Left ventricle myocardium inferior (tissue), 1 donor: ENCODE measurements around the gene CALU. TPM values are rescaled to one million over a fixed set of nuclear protein-coding genes. Genes with fewer than 3 reads are reported as not detected.

ENCODE experiments used
- DNase-seq: peaks from one replicate; pipeline ENCODE4 v3.0.0-alpha.2; 2020
- H3K27ac ChIP-seq: fragments of 200-600 bp; replicated peaks from 2 replicates; pipeline ENCODE4 v1.8.0; 2021
- H3K27me3 ChIP-seq: fragments of 200-600 bp; 2 replicates; pipeline ENCODE4 v1.8.0; 2021; ENCODE audit warnings: low read depth
- H3K36me3 ChIP-seq: fragments of 200-600 bp; 2 replicates; pipeline ENCODE4 v1.8.0; 2021
- H3K4me1 ChIP-seq: fragments of 200-600 bp; 2 replicates; pipeline ENCODE4 v1.8.0; 2021
- H3K4me3 ChIP-seq: fragments of 200-600 bp; 2 replicates; pipeline ENCODE4 v1.8.0; 2021; ENCODE audit warnings: mild to moderate bottlenecking, moderate library complexity
- H3K9me3 ChIP-seq: fragments of 200-600 bp; replicated peaks from 2 replicates; pipeline ENCODE4 v1.8.0; 2021
- CTCF ChIP-seq: fragments of 200-600 bp; IDR thresholded peaks from 2 replicates; pipeline ENCODE4 v1.8.0; 2021; ENCODE audit warnings: antibody characterized with exemption, mild to moderate bottlenecking, borderline replicate concordance
- intact Hi-C: fragments of 100-400 bp; cut with micrococcal nuclease; formaldehyde crosslinking; loops from one replicate; pipeline ENCODE4 v1.11.0; 2022
- long read RNA-seq: library from polyadenylated mRNA; unstranded; transcript quantifications from one replicate; pipeline ENCODE4 v2.0.0, GENCODE V29; 2021
- total RNA-seq: library from RNA; stranded (reverse); fragmentation: NEBNext Ultra II Directional; extraction: Animal tissue kit (Norgen Biotek cat#: 25700); gene quantifications from one replicate; pipeline ENCODE4 v1.2.1, GENCODE V29; 2021
- donor health status: DM: no; HTN: yes; CAD: no; lungs with severe emphysema.

CALU gene
- 236 TPM for total RNA-seq
- long read RNA-seq, full-length matches to known transcripts, result 918 of 973 reads
- long read RNA-seq, partial matches to known transcripts, result 40 of 973 reads
- long read RNA-seq, other reads (novel, unspliced or antisense), result 15 of 973 reads

- TF ChIP-seq CTCF, result no peak
- H3K4me3 ChIP-seq, result peak within 1 kb of the TSS; percentile 98
- peak; percentile 98 for DNase-seq
- peak within 1 kb of the TSS; percentile 97 for H3K27ac ChIP-seq
- peaks cover 59% of the 10 kb centered on the region for H3K4me1 ChIP-seq
- no peaks in the 10 kb centered on the region for H3K36me3 ChIP-seq
- no peaks in the 10 kb centered on the region for H3K27me3 ChIP-seq
- intact Hi-C loops, result no loop called here
- no peaks in the 10 kb centered on the region for H3K9me3 ChIP-seq
Measured at GRCh38 chr7:128739048-128739962, at the start of gene CALU. Gene CALU (plus strand): TSS chr7:128739359. CDS start chr7:128748584, 9,225 bp downstream.

- Histone ChIP-seq H3K4me3 (no peak overlapping the region), H3K27ac (no peak overlapping the region), H3K36me3 (no peaks in the 10 kb centered on the region), H3K27me3 (peaks cover 5% of the 10 kb centered on the region), H3K4me1 (no peaks in the 10 kb centered on the region), H3K9me3 (no peaks in the 10 kb centered on the region)
- TF ChIP-seq CTCF, result no peak
- DNase-seq, result no peak
- intact Hi-C loops, result no loop called here
Measured at GRCh38 chr7:128691227-128691626, 47.9 kb upstream of the CALU start.

GRCh38 chr7:128692623-128693270 lies 46.4 kb upstream of the CALU start:
- Histone ChIP-seq H3K4me3 (no peak overlapping the region), H3K36me3 (no peaks in the 10 kb centered on the region), H3K27me3 (peaks cover 20% of the 10 kb centered on the region), H3K9me3 (no peaks in the 10 kb centered on the region), H3K27ac (no peak overlapping the region), H3K4me1 (peaks cover 7% of the 10 kb centered on the region)
- TF ChIP-seq CTCF, result no peak
- intact Hi-C loops, result no loop called here
- DNase-seq, result no peak

- peaks cover 28% of the 10 kb centered on the region for H3K27me3 ChIP-seq
- no peaks in the 10 kb centered on the region for H3K9me3 ChIP-seq
- no peaks in the 10 kb centered on the region for H3K36me3 ChIP-seq
- H3K4me3 ChIP-seq, result no peak overlapping the region
- TF ChIP-seq CTCF, result no peak
- no peak overlapping the region for H3K27ac ChIP-seq
- DNase-seq, result no peak
- H3K4me1 ChIP-seq, result peaks cover 9% of the 10 kb centered on the region
- intact Hi-C loops, result no loop called here
Measured at GRCh38 chr7:128693373-128694015, 45.7 kb upstream of the CALU start.

- Histone ChIP-seq H3K27ac (no peak overlapping the region), H3K4me1 (peaks cover 9% of the 10 kb centered on the region), H3K9me3 (no peaks in the 10 kb centered on the region), H3K36me3 (no peaks in the 10 kb centered on the region), H3K27me3 (peaks cover 40% of the 10 kb centered on the region), H3K4me3 (no peak overlapping the region)
- no peak for TF ChIP-seq CTCF
- intact Hi-C loops, result no loop called here
- no peak for DNase-seq
Measured at GRCh38 chr7:128694738-128695137, 44.4 kb upstream of the CALU start.
